Testis (tissue), 5 donors: ENCODE data around the gene PABPC5. TPM values are rescaled to one million over a fixed set of nuclear protein-coding genes. Genes with fewer than 3 reads are reported as not detected.
A peak's percentile ranks its signal among the peaks of the same experiment; 100 is the strongest.

Experiments
- DNase-seq: peaks from one replicate; pipeline ENCODE4 v3.0.0-alpha.2; 2019
- H3K27ac ChIP-seq, 2 donors: fragments of 200-600 bp; sonication (generic); one replicate each; pipeline ENCODE4 v1.5.1; 2019
- H3K27me3 ChIP-seq: fragments of 200-600 bp; sonication (generic); one replicate; pipeline ENCODE4 v1.5.1; 2019
- H3K36me3 ChIP-seq: fragments of 200-600 bp; sonication (generic); one replicate; pipeline ENCODE4 v1.5.1; 2017; ENCODE audit warnings: low read depth; ENCODE audit errors: missing control alignments
- H3K4me1 ChIP-seq: fragments of 200-600 bp; sonication (generic); one replicate; pipeline ENCODE4 v1.5.1; 2019
- H3K4me3 ChIP-seq, 2 donors: fragments of 200-600 bp; sonication (generic); one replicate each; pipeline ENCODE4 v1.5.1; 2017 to 2019
- H3K9me3 ChIP-seq: fragments of 200-600 bp; sonication (generic); one replicate; pipeline ENCODE4 v1.5.1; 2017
- POLR2A ChIP-seq: fragments of 450-650 bp; IDR thresholded peaks from one replicate; pipeline ENCODE4 v1.6.1; 2017; ENCODE audit warnings: antibody characterized with exemption, mild to moderate bottlenecking, moderate library complexity
- WGBS, 2 donors: methylation state at CpG; one replicate each; pipeline ENCODE4 v1.1.5; 2018; 5-methylcytosine and 5-hydroxymethylcytosine counted together
- intact Hi-C: fragments of 100-400 bp; cut with DNase I; formaldehyde crosslinking; loops from one replicate; pipeline ENCODE4 v1.15.1; 2023; ENCODE audit warnings: low total_unique reads
- long read RNA-seq, 2 donors: transcript quantifications; one replicate each; lab custom pipeline, GENCODE V29; 2026
- polyA plus RNA-seq: library from polyadenylated mRNA; stranded (reverse); fragments of 350-450 nt; fragmentation: Illumina TruSeq; extraction: RNeasy Lipid Tissue Mini Kit (QIAGEN cat#74804); gene quantifications from one replicate; pipeline ENCODE4 v1.2.3, GENCODE V29; 2014; ENCODE audit warnings: low read depth, low replicate concordance; ENCODE audit not compliant: insufficient read depth
- small RNA-seq, 2 donors: library from RNA; depleted of rRNA; stranded (forward); fragments of <200 nt; gene quantifications; one replicate each; pipeline ENCODE3, GENCODE V24; 2016
- total RNA-seq, 2 donors: library from RNA; depleted of rRNA; stranded (reverse); fragments of >200 nt; gene quantifications; one replicate each; pipeline ENCODE4 v1.2.3, GENCODE V29; 2016
- TF ChIP-seq, protein P1 (sequence below), 3 experiments: fragments of 450-650 bp in 2 of 3; fragments of 200-600 bp in 1 of 3; sonication (generic) in 1 of 3; IDR thresholded peaks; one replicate each; pipeline ENCODE4 v1.5.1; 2016 to 2019; ENCODE audit warnings: antibody characterized with exemption in 3 of 3, mild to moderate bottlenecking in 2 of 3, moderate library complexity in 1 of 3

PABPC5 gene
- total RNA-seq (1 to 10 TPM; 4.3 to 5.9 TPM), polyA plus RNA-seq (2.3 TPM)
- long read RNA-seq, donor 1, transcript PABPC5-201 (2 exons, 3,221 nt) = major isoform, 5 of 6 reads
- long read RNA-seq, donor 1, partial matches to known transcripts = 0 of 6 reads
- long read RNA-seq, donor 1, other reads (novel, unspliced or antisense) = 0 of 6 reads
- long read RNA-seq, donor 2, partial matches to known transcripts = 0 of 2 reads
- long read RNA-seq, donor 2, other reads (novel, unspliced or antisense) = 0 of 2 reads

DNA sequence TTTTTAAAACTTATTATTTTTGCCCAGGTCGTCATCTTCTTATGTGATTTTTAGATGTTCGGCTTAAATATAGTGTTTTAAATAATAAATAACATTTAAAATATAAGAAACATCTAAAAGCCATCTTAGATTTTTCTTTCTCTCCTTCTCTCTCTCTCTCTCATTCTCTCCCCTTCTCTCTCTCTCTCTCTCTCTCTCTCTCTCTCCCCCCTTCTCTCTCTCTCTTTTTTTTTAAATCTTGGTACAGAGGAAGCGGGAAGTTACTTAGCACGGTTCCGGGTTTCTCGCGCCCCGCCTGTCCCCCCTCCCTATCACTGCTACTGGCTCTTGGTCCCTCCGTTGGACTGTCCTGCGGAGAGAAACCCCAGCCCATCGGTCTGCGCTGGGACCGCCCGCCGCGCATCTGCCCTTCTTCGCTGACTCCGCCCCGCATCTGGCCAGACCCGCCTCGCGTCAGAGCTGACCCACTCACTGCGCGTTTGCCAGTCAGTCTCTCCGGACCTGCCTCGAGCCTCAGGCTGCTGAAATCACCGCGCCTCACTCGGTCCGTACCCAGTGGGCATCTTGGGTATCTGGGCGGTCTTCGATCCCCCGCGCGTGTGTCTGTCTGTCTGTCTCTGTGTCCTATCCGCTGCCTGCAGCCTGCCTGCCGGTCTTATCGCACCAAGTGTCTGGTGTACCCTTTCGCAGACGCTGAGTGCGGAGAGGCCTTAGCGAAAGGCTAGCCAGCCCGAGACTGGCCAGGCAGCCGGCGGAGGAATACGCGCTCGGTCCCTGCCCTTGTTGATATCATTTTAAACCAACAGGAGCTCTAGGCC lies at the start of gene PABPC5:
Gene PABPC5 (plus strand): TSS at position 489 of the 818 bp plus-strand sequence. CDS start 739 bp downstream, outside the sequence.
- TF ChIP-seq, protein P1, sequence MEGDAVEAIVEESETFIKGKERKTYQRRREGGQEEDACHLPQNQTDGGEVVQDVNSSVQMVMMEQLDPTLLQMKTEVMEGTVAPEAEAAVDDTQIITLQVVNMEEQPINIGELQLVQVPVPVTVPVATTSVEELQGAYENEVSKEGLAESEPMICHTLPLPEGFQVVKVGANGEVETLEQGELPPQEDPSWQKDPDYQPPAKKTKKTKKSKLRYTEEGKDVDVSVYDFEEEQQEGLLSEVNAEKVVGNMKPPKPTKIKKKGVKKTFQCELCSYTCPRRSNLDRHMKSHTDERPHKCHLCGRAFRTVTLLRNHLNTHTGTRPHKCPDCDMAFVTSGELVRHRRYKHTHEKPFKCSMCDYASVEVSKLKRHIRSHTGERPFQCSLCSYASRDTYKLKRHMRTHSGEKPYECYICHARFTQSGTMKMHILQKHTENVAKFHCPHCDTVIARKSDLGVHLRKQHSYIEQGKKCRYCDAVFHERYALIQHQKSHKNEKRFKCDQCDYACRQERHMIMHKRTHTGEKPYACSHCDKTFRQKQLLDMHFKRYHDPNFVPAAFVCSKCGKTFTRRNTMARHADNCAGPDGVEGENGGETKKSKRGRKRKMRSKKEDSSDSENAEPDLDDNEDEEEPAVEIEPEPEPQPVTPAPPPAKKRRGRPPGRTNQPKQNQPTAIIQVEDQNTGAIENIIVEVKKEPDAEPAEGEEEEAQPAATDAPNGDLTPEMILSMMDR (IDR thresholded peaks at IDR 0.05) = no peak
- TF ChIP-seq POLR2A = no peak
- intact Hi-C loops = no loop called here
- Histone ChIP-seq H3K4me1 (no peaks in the 10 kb centered on the region), H3K27me3 (no peaks in the 10 kb centered on the region), H3K36me3 (no peaks in the 10 kb centered on the region), H3K9me3 (no peaks in the 10 kb centered on the region), H3K4me3 (peak within 1 kb of the TSS; percentile 53 to 56), H3K27ac (peak within 1 kb of the TSS; percentile 80 to 84)
- DNase-seq = peak; percentile 88
- WGBS, 2 donors = 5 to 13% methylated on average over 7 to 24 of the region's 48 CpGs

DNA sequence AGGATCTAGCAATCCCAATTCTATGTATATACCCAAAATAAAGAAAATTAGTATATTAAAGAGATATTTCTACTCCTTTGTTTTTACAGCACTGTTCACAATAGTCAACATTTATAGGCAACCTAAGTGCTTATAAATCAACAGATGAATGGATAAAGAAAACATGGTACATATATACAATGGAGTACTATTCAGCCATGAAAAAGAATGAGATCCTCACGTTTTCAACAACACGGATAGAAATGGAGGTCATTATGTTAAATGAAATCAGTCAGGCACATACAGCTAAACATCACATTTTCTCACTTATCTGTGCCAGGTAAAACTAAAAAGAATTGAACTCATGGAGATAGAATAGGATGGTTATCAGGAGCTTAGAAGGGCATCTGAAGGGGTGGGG lies 45.6 kb upstream of the PABPC5 start:
- Histone ChIP-seq H3K27me3 (no peaks in the 10 kb centered on the region), H3K27ac (no peak overlapping the region), H3K4me1 (no peaks in the 10 kb centered on the region), H3K36me3 (no peaks in the 10 kb centered on the region), H3K9me3 (no peaks in the 10 kb centered on the region), H3K4me3 (no peak overlapping the region)
- WGBS, 2 donors = 87 to 91% methylated on average over 2 of the region's 2 CpGs
- DNase-seq = no peak
- TF ChIP-seq, protein P1 (IDR thresholded peaks at IDR 0.05) = no peak
- TF ChIP-seq POLR2A = no peak
- intact Hi-C loops = no loop called here

DNA sequence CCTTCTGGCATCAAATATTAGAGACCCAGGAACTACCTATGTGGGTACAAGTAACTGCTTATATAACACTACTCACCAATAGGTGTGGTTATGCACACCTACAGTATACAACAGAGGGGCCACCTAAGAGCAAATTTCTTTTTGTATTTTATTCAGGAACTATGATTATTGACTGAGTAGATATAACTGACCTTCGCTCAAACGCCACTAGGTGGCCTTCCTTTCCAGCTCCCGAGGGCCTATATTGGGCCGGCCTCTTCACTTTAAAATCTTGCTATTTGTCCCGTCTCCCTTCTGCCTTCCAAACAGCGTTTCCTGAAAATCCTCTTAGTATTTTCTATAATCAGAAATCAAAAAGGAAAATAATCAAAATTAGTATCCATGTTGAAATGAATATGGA lies 19.9 kb upstream of the PABPC5 start:
- WGBS, 2 donors = 32 to 33% methylated on average over 6 of the region's 6 CpGs
- no peak overlapping the region for H3K4me3 ChIP-seq
- intact Hi-C loops = no loop called here
- no peaks in the 10 kb centered on the region for H3K36me3 ChIP-seq
- TF ChIP-seq, protein P1 (IDR thresholded peaks at IDR 0.05) = peak in 1 of 3 experiments; percentile 33
- no peak for TF ChIP-seq POLR2A
- H3K27ac ChIP-seq = no peak overlapping the region
- H3K27me3 ChIP-seq = no peaks in the 10 kb centered on the region
- H3K4me1 ChIP-seq = no peaks in the 10 kb centered on the region
- peak; percentile 33 for DNase-seq
- H3K9me3 ChIP-seq = no peaks in the 10 kb centered on the region

DNA sequence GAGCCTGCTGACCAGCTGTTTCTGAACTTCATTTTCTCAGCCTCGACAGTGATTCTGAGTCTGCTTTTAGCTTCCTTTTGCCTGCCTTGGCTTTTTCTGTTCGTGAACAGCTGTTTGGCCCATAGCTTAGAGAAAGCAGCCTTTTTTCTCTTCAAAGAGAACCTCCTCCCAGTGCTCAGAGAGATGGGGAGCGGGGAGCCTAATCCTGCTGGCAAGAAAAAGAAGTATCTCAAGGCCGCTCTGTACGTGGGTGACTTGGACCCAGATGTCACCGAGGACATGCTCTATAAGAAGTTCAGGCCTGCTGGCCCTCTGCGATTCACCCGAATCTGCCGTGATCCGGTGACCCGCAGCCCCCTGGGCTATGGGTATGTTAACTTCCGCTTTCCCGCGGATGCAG lies 756 bp downstream of the PABPC5 start:
- Histone ChIP-seq H3K9me3 (no peaks in the 10 kb centered on the region), H3K4me3 (peak overlapping the region; percentile 53 to 56), H3K4me1 (no peaks in the 10 kb centered on the region), H3K27me3 (no peaks in the 10 kb centered on the region), H3K36me3 (no peaks in the 10 kb centered on the region), H3K27ac (peak overlapping the region; percentile 80 to 84)
- DNase-seq = peak; percentile 22
- TF ChIP-seq, protein P1 (IDR thresholded peaks at IDR 0.05) = no peak
- no peak for TF ChIP-seq POLR2A
- intact Hi-C loops = no loop called here
- 3 to 17% methylated on average over 7 to 14 of the region's 14 CpGs for WGBS, 2 donors

Small RNA genes lying within 50 kb of the gene (small RNA-seq; reads per million reads assigned to genes)
- 0 reads per million in 2 donors for gene AL662874.1
